ENCODE results near the gene SH3RF3. TPM values are rescaled to one million over a fixed set of nuclear protein-coding genes. Genes with fewer than 3 reads are reported as not detected.

SH3RF3 gene
- total and polyA plus RNA-seq, 4 experiments from 2014 or later, result 0.26 to 2.2 (median 2.1) TPM; not detected in 1

DNA sequence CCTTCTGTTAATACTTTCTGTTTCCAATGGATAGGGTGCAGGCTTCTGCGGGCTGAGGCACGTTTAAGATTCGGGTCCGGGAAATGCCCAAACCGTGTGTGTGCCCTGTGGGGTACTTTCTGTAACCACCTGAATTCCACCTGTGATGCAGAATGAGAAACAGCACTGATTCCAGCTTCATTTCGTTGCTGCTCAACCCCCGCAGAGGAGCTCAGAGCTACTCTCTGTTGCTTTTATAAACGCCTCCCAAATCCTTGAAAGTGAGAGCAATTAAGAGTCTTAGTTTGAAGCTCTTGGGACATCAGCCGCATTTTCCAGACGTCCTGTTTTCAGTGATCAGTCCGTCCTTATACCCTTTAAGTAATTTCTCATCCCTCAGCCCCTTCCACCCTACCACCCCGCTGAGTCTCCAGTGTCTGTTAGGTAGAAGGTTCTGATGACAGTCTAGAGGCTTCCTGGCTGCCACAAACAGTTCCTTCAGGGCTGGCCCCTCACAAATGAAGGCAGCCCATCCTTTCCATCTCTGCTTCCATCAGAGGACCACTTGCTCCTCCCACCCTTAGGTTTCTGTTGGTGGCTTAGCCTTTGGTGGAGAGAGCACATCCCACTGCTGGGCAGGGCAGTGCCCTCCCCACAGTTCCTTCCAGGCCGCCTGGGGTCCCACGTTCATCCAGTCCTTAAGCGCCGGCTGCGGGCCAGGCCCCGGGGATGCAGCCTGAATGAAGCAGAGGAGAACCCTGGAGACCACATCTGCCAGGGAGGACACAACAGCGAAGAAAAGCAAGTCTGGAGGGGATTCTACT, 254.7 kb downstream of the SH3RF3 start:
- Histone ChIP-seq H3K9me3 (ENCODE audit: control insufficient read depth in 1 of 2, low read length in 2 of 2) (no peaks in the 10 kb centered on the region), H3K4me1 (ENCODE audit: insufficient read depth, low read length) (no peaks in the 10 kb centered on the region), H3K36me3 (ENCODE audit: insufficient read depth, low read length) (no peaks in the 10 kb centered on the region), H3K4me3 (ENCODE audit: low read length in 2 of 2) (no peak overlapping the region), H3K27me3 (ENCODE audit: insufficient read depth, low read length) (no peaks in the 10 kb centered on the region), H3K27ac (ENCODE audit: low read depth, low read length) (no peak overlapping the region)
- no peak overlapping the region for H3K4me3 Mint-ChIP-seq
- intact Hi-C loops (cut with micrococcal nuclease), result no loop called here
- no peak for DNase-seq
- peaks cover 0 to 2% of the 10 kb centered on the region in 2 donors for H3K27me3 Mint-ChIP-seq
- POLR2A ChIA-PET (ENCODE audit: partially characterized antibody), result no interaction called here
- H3K36me3 Mint-ChIP-seq, result no peaks in the 10 kb centered on the region
- H3K9me3 Mint-ChIP-seq, result no peaks in the 10 kb centered on the region
- H3K27ac Mint-ChIP-seq, result peak overlapping the region in 1 of 7 donors; percentile 60
- CTCF ChIA-PET (ENCODE audit: partially characterized antibody), result no interaction called here
- no peaks in the 10 kb centered on the region for H3K4me1 Mint-ChIP-seq

DNA sequence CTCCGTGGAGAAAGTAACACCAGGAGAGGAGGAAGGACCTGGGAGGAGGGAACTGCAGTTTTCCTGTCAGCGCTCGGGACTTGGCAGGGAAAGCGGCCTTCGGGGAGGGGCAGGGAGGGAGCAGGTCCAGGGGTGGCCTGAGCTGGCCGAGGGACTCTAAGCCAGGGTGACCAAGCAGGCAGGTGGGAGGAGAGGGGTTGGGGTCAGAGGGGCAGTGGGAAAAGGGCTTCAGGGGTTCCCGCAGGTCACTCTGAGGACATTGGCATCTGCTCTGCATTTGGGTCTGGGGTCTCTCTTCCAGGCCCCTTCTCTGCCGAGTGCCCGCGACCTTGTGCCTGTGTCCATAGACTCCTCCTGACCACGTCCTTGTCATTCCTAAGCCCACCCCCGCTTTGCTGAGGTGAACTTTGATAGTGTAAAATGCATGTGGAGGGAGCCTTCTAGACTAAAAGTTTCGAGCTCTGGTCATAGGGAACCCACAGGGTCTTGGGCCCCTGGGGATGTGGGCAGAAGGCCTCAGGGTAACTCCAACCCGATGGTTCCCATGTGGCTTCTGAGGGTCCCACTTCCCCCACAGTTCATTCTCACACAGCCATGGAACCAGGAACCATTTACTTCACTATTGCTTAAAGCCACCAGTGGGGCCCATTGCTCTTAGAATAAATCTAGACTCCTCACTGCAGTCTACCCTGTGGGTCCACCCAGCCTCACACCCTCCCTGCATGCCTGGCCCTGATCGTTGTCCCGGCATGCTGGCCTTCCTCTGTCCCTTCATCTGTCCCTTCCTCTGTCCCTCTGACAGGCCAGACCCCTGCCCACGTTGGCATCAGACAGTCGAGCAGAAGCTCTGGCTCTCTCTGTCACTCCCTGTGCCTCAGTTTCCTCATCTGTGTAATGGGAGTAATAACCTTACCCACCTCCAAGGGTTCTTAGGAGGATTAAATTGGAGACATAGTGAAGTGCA, 255.6 kb downstream of the SH3RF3 start:
- H3K4me3 ChIP-seq (ENCODE audit: low read length in 2 of 2), result no peak overlapping the region
- H3K27ac ChIP-seq (ENCODE audit: low read depth, low read length), result no peak overlapping the region
- no peak overlapping the region for H3K27ac Mint-ChIP-seq
- ChIA-PET POLR2A (ENCODE audit: partially characterized antibody) (no interaction called here), CTCF (ENCODE audit: partially characterized antibody) (no interaction called here)
- no peaks in the 10 kb centered on the region for H3K27me3 ChIP-seq (ENCODE audit: insufficient read depth, low read length)
- H3K4me1 Mint-ChIP-seq, result no peaks in the 10 kb centered on the region
- intact Hi-C loops (cut with micrococcal nuclease), result no loop called here
- H3K9me3 ChIP-seq (ENCODE audit: control insufficient read depth in 1 of 2, low read length in 2 of 2), result no peaks in the 10 kb centered on the region
- H3K9me3 Mint-ChIP-seq, result no peaks in the 10 kb centered on the region
- peaks cover 0 to 2% of the 10 kb centered on the region in 2 donors for H3K27me3 Mint-ChIP-seq
- no peak overlapping the region for H3K4me3 Mint-ChIP-seq
- DNase-seq, result no peak
- no peaks in the 10 kb centered on the region for H3K4me1 ChIP-seq (ENCODE audit: insufficient read depth, low read length)
- H3K36me3 ChIP-seq (ENCODE audit: insufficient read depth, low read length), result no peaks in the 10 kb centered on the region
- H3K36me3 Mint-ChIP-seq, result no peaks in the 10 kb centered on the region

DNA sequence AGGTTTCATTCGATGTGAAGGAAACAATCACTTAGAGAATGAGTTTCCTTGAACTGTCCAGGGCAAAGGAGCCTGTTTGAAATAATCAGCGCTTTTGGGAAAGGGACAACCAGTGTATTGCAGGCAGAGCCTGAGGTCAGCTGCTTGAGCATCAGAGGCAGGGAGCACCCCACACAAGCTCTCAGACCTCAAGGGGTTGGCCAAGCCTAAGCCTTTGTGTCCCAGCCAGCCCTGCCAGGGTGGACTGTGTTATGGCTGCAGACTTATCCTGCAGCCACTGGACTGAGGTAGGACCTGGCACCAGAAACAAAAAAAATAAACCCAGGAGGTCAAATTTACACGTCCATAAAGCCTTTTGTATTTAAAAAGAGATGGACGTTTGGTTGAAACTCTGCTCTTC, 256.5 kb downstream of the SH3RF3 start:
- Mint-ChIP-seq H3K36me3 (no peaks in the 10 kb centered on the region), H3K4me3 (no peak overlapping the region), H3K27ac (no peak overlapping the region), H3K9me3 (no peaks in the 10 kb centered on the region), H3K27me3 (peaks cover 0 to 2% of the 10 kb centered on the region in 2 donors), H3K4me1 (no peaks in the 10 kb centered on the region)
- intact Hi-C loops (cut with micrococcal nuclease), result no loop called here
- H3K4me3 ChIP-seq (ENCODE audit: low read length in 2 of 2), result no peak overlapping the region
- H3K27ac ChIP-seq (ENCODE audit: low read depth, low read length), result no peak overlapping the region
- CTCF ChIA-PET (ENCODE audit: partially characterized antibody), result no interaction called here
- no peaks in the 10 kb centered on the region for H3K9me3 ChIP-seq (ENCODE audit: control insufficient read depth in 1 of 2, low read length in 2 of 2)
- no peaks in the 10 kb centered on the region for H3K27me3 ChIP-seq (ENCODE audit: insufficient read depth, low read length)
- POLR2A ChIA-PET (ENCODE audit: partially characterized antibody), result no interaction called here
- H3K36me3 ChIP-seq (ENCODE audit: insufficient read depth, low read length), result no peaks in the 10 kb centered on the region
- H3K4me1 ChIP-seq (ENCODE audit: insufficient read depth, low read length), result no peaks in the 10 kb centered on the region
- DNase-seq, result no peak

DNA sequence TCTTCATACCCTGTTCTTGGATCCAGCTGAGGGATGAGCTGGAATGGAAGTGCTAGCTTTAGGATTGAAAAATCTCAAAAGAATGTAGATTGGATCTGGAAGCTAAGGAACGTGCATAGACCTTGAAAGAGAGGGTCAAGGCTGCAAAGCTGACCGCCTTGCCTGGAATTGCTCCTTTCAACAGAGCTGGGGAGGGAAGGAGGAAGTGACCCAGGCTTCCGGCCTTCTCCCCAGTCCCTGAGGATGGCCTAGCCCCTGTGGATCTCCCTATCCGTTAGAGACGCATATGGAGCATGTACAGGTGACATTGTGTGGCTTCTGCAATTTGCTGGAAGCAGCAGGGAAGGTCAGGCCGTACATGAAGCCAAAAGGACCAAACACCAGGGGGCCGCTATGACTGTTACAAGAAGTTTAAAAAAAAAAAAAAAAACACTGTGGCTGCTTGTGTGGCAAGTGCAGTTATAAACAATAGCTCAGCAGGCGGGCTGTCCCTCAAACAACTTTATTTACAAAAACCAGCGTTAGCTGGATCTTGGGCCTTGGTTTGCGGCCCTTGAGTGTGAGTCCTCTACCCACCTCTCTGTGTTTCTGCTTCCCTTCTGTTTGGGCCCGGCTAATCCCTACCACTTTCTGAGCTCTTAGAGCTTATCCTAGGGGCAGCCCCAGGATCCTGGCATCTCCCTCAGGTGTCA, 257.1 kb downstream of the SH3RF3 start:
- ChIA-PET POLR2A (ENCODE audit: partially characterized antibody) (no interaction called here), CTCF (ENCODE audit: partially characterized antibody) (interaction anchor here (0.8 kb wide), 1 partner anchor 43 kb away, joined by 3 read pairs; no protein-coding TSS in a partner anchor)
- no peak for DNase-seq
- no peaks in the 10 kb centered on the region for H3K27me3 ChIP-seq (ENCODE audit: insufficient read depth, low read length)
- H3K4me3 ChIP-seq (ENCODE audit: low read length in 2 of 2), result no peak overlapping the region
- Mint-ChIP-seq H3K27me3 (peaks cover 0 to 2% of the 10 kb centered on the region in 2 donors), H3K36me3 (no peaks in the 10 kb centered on the region), H3K4me1 (no peaks in the 10 kb centered on the region), H3K4me3 (no peak overlapping the region), H3K27ac (no peak overlapping the region), H3K9me3 (no peaks in the 10 kb centered on the region)
- no peaks in the 10 kb centered on the region for H3K9me3 ChIP-seq (ENCODE audit: control insufficient read depth in 1 of 2, low read length in 2 of 2)
- no peaks in the 10 kb centered on the region for H3K4me1 ChIP-seq (ENCODE audit: insufficient read depth, low read length)
- intact Hi-C loops (cut with micrococcal nuclease), result no loop called here
- H3K27ac ChIP-seq (ENCODE audit: low read depth, low read length), result no peak overlapping the region
- H3K36me3 ChIP-seq (ENCODE audit: insufficient read depth, low read length), result no peaks in the 10 kb centered on the region

DNA sequence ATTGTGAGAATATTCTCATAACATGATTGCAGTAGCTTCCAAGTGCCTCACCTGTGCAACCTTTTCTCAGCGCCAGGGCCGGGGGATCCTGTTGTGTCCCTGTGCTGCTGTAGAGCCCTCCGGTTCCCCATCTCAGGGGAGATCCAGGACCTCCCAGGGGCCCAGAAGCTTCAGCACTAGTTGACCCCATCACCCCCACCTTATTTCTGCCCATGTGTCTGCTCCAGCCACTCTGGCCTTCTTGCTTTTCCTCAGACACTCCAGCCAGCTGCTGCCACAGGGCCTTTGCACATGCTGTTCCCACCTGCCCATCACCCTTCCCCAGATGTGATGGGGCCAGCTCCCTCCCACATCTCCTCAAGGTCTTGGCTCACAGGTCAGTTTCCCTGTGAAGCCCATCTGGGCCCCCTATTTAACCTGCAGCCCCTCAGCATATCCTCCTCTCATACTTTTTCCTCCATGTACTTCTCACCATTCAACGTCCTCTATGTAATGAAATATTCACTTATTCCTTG, 258.3 kb downstream of the SH3RF3 start:
- intact Hi-C loops (cut with micrococcal nuclease), result no loop called here
- no peak for DNase-seq

DNA sequence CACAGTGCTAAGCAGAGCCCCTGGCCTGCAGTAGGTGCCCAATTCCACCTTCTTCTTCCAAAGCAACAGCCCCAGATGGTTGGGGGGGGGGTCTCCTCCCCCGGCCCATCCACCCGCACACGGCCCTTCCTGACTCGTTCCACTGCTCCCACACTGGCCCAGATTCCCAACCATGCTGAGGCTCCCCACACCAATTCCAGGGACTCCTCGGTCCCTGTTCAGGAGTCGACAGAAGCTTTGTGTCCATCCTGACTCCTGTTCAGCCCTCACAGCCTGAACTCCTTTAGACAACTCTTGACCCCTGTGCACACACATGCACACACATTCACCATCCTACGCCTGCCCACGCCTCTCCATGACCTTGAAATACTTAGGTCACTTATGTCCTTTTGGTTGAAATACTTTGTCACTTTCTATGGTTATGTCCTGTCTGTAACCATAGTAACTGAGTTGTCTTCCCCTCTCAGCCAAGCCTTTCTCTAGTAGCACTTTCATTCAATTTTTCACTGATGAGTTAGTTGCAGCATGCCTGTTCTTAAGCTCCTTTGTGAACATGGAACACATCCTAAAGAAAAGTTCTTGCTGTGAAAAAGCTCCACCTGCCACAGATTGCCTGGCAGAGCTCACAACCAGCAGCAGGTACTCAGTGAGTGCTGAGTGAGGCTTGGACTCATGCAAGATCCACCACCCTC, 258.9 kb downstream of the SH3RF3 start:
- H3K27ac Mint-ChIP-seq, result peak overlapping the region in 1 of 7 donors; percentile 1
- CTCF ChIA-PET (ENCODE audit: partially characterized antibody), result interaction anchor here (0.8 kb wide), 1 partner anchor 459 kb away, joined by 3 read pairs; no protein-coding TSS in a partner anchor

More for the DNA sequence above, 258.3 kb downstream of the SH3RF3 start:
- POLR2A ChIA-PET (ENCODE audit: partially characterized antibody), result no interaction called here
- Histone ChIP-seq H3K36me3 (ENCODE audit: insufficient read depth, low read length) (no peaks in the 10 kb centered on the region), H3K9me3 (ENCODE audit: control insufficient read depth in 1 of 2, low read length in 2 of 2) (no peaks in the 10 kb centered on the region), H3K4me1 (ENCODE audit: insufficient read depth, low read length) (no peaks in the 10 kb centered on the region), H3K4me3 (ENCODE audit: low read length in 2 of 2) (no peak overlapping the region), H3K27me3 (ENCODE audit: insufficient read depth, low read length) (no peaks in the 10 kb centered on the region), H3K27ac (ENCODE audit: low read depth, low read length) (no peak overlapping the region)
- no peak overlapping the region for H3K27ac Mint-ChIP-seq
- H3K4me3 Mint-ChIP-seq, result no peak overlapping the region
- H3K9me3 Mint-ChIP-seq, result no peaks in the 10 kb centered on the region
- H3K36me3 Mint-ChIP-seq, result no peaks in the 10 kb centered on the region
- CTCF ChIA-PET (ENCODE audit: partially characterized antibody), result no interaction called here
- H3K27me3 Mint-ChIP-seq, result peaks cover 0 to 2% of the 10 kb centered on the region in 2 donors
- no peaks in the 10 kb centered on the region for H3K4me1 Mint-ChIP-seq

More for the DNA sequence above, 258.9 kb downstream of the SH3RF3 start:
- peaks cover 0 to 2% (median 0%) of the 10 kb centered on the region in 8 donors for H3K9me3 Mint-ChIP-seq
- no peaks in the 10 kb centered on the region for H3K36me3 Mint-ChIP-seq
- no peaks in the 10 kb centered on the region for H3K36me3 ChIP-seq (ENCODE audit: insufficient read depth, low read length)
- intact Hi-C loops (cut with micrococcal nuclease), result no loop called here
- POLR2A ChIA-PET (ENCODE audit: partially characterized antibody), result no interaction called here
- H3K4me1 ChIP-seq (ENCODE audit: insufficient read depth, low read length), result no peaks in the 10 kb centered on the region
- no peaks in the 10 kb centered on the region for H3K27me3 Mint-ChIP-seq
- H3K27me3 ChIP-seq (ENCODE audit: insufficient read depth, low read length), result no peaks in the 10 kb centered on the region
- no peaks in the 10 kb centered on the region for H3K4me1 Mint-ChIP-seq
- no peak overlapping the region for H3K4me3 ChIP-seq (ENCODE audit: low read length in 2 of 2)
- H3K4me3 Mint-ChIP-seq, result no peak overlapping the region
- no peak overlapping the region for H3K27ac ChIP-seq (ENCODE audit: low read depth, low read length)
- H3K9me3 ChIP-seq (ENCODE audit: control insufficient read depth in 1 of 2, low read length in 2 of 2), result no peaks in the 10 kb centered on the region
- no peak for DNase-seq
